Fibroblast of villous mesenchyme (primary cell): ENCODE results near the gene GSE1. TPM values are rescaled to one million over a fixed set of nuclear protein-coding genes. Genes with fewer than 3 reads are reported as not detected.
A peak's percentile ranks its signal among the peaks of the same experiment; 100 is the strongest.

Experiments
- DNase-seq: peaks from one replicate; pipeline ENCODE4 v3.0.0-alpha.2; 2010; ENCODE audit warnings: low read depth
- H3K4me3 ChIP-seq: 2 replicates; pipeline ENCODE4 v1.5.1; 2011; ENCODE audit warnings: low read depth, mild to moderate bottlenecking, low read length
- total RNA-seq: library from RNA; depleted of rRNA; stranded (reverse); fragments of >200 nt; gene quantifications from 2 replicates; pipeline ENCODE4 v1.2.3, GENCODE V29; 2012
- TF ChIP-seq, protein P1 (sequence below): IDR thresholded peaks from 2 replicates; pipeline ENCODE4 v1.5.1; 2012; ENCODE audit warnings: low read depth, mild to moderate bottlenecking, low read length; ENCODE audit not compliant: insufficient read depth

The GSE1 gene
- total RNA-seq, 1 donor: 48.4 TPM

DNA sequence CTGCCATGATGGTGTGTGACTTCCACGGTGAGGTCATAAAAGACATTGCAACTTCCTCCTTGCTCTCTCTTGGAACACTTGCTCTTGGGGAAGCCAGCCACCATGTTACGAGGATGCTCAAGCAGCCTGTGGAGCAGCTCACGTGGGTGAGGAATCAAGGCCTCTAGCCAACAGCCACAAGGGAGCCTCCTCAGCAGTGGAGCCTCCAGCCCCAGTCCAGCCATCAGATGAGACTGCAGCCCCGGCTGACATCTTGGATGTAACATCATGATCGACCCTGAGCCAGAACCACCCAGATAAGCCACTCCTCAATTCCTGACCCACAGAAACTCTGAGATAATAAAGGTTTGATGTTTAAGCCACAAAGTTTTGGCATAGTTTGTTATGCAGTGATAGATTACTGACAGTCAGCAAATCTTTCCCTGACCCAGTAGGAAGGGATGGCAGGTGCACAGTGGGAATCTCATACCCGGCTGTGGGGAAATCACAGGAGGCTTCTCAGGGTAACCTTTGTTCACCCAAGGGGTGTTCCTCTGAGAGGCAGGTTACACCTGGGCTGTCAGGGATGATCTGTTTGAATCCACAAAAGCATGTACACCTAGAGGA, 99.0 kb downstream of the GSE1 start:
- no peak for DNase-seq
- H3K4me3 ChIP-seq: no peak overlapping the region
- TF ChIP-seq, protein P1, sequence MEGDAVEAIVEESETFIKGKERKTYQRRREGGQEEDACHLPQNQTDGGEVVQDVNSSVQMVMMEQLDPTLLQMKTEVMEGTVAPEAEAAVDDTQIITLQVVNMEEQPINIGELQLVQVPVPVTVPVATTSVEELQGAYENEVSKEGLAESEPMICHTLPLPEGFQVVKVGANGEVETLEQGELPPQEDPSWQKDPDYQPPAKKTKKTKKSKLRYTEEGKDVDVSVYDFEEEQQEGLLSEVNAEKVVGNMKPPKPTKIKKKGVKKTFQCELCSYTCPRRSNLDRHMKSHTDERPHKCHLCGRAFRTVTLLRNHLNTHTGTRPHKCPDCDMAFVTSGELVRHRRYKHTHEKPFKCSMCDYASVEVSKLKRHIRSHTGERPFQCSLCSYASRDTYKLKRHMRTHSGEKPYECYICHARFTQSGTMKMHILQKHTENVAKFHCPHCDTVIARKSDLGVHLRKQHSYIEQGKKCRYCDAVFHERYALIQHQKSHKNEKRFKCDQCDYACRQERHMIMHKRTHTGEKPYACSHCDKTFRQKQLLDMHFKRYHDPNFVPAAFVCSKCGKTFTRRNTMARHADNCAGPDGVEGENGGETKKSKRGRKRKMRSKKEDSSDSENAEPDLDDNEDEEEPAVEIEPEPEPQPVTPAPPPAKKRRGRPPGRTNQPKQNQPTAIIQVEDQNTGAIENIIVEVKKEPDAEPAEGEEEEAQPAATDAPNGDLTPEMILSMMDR: no peak

DNA sequence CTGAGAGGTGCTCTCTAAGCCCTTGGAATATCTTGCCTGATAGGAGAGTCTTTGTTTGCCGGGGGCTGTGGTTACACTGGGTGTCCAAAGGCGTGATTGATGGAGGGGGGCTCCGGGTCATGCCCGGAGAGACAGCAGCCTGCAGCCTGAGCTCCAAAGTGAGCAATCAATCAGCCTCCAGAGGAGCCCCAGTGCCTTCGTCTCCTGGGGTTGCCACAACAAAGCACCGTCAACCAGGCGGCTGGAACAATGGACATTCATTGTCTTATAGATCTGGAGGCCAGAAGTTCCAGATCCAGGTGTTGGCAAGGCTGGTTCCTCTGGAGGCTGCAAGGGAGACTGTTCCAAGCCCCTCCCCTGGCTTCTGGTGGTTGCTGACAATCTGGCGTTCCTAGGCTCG, 99.7 kb downstream of the GSE1 start:
- H3K4me3 ChIP-seq: no peak overlapping the region
- TF ChIP-seq, protein P1: no peak
- DNase-seq: no peak

DNA sequence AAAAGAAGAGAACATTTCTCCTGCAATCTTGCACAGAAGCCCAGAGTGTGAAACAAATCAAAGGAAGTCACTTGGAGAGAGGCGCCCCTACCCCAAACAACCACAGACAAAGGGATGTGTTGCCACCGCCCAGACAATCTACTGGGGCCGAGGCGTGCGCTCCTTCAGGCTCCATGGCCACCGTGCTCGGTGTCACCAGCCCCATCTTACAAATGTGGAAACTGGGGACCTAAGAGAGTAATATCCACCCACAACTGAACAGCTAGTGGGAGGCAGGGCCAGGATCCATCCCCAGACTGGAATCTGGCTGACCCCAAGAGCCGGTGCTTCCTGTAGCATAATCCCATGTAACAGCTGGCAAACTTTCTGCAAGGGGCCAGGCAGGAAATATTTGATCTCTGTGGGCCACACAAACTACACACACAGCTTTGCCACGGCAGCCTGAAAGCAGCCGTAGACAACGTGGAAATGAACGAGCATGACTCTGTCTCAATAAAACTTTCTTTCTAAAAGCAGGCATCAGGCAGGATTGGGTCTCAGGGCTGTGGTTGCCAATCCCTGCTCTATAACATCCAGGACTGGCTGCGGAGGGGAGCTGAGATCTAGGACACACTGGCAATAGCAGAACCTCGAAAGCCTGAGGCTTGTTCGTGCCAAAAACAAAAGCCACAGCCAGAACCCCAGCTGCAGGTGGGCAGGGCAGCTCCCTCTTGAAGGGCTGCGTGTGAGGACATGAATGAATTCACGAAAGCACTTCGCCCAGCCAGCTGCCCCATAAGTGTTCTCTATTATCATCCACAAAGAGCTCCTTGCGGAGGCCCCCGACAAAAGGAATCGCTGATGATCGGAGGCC, 102.3 kb downstream of the GSE1 start:
- H3K4me3 ChIP-seq: no peak overlapping the region
- TF ChIP-seq, protein P1: no peak
- peak; percentile 62 for DNase-seq

DNA sequence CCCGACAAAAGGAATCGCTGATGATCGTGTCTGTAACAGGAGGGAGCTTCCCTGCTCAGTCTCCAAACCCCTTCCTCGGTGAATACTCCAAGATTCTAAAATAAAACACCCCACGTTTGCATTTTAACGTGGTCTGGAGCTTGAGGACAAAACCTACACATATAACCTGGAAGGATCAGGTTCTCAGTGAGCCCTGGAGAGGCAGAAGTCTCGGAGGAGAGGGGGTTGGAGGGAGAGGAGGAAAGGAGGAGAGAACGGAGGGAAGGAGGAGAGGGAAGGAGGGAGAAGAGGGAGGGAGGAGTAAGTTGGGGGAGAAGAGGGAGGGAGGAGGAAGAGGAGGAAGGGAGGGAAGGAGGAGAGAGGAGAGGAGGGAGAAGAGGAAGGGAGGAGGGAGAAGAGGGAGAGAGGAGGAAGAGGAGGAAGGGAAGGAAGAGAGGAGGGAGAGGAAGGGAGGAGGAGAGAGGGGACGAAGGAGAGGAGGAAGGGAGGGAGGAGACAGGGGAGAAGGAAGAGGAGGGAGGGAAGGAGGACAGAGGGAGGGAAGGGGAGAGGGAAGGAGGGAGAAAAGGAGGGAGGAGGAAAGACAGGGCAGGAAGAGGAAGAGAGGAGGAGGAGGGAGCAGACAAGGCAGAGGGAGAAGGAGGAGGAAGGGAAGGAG, 103.0 kb downstream of the GSE1 start:
- DNase-seq: no peak
- H3K4me3 ChIP-seq: no peak overlapping the region
- TF ChIP-seq, protein P1: no peak

DNA sequence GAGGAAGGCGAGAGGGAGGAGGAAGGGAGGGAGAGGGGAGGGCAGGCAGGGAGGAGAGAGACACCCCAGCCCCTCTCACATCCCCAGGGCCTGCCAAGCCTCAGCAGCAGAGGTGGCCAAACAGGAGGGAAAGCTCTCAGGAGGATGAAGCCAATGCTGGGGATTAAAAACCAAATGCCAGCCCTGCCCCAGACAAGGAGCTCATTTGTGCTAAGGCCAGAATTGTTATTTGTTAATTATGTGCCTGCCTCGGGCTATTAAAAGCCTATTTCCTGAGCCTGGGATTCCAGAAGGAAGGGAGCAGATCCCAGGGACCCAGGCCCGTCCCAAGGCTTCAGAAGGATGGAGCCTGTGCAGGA, 103.5 kb downstream of the GSE1 start:
- H3K4me3 ChIP-seq: no peak overlapping the region
- no peak for DNase-seq
- TF ChIP-seq, protein P1: no peak

DNA sequence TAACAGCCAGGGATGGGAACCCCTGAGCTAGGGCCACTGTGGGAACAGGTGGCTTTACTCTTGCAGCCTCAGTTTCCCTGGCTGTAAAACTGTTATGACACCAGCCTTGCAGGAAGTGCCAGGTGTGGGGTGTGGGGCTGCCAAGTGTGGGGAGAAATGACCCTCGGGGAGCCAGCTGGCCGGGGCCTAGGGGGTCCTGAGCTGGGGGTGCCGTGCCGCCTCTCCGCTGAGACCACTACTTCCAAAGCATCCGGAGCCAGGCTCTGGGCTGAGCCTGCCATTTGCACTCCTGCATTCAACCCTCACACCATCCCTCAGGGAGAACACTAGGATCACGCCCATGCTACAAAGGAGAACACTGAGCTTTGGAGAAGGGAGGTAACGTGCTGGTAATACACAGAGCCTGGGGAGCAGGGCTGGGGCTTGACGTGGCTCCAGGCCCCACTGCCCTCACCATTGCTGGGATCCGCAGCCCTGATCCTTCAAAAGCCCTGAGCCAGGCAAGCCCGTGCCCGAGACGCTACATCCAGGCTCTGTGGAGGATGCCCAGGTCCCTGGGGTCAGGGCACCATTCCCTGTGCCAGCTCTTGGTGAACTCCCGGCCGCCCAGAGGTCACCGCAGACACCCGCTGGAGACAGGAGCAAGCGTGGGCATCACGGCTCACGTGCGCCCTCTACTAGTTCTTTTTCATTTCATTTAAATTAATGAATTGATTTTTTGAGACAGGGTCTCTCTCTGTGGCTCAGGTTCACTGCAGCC, 104.5 kb downstream of the GSE1 start:
- H3K4me3 ChIP-seq: no peak overlapping the region
- TF ChIP-seq, protein P1: peak; percentile 59
- peak; percentile 67 for DNase-seq
